CD4-positive, alpha-beta T cell treated with Interleukin-17A for 1 hour (primary cell): ENCODE measurements around the gene ADGRL3.
A peak's percentile ranks its signal among the peaks of the same experiment; 100 is the strongest.
"Not testable (repeated sequence)": the region's sequence is repeated elsewhere in the genome, so short reads cannot be mapped to it uniquely, and the experiment has no call there.

Experiments
- DNase-seq: peaks from one replicate; pipeline ENCODE4 v3.0.0-alpha.2; 2020

The ADGRL3 gene

GRCh38 chr4:61923179-61923578, 723.1 kb downstream of the ADGRL3 start:
- no peak for DNase-seq

- DNase-seq, result no peak
These were observed 724.0 kb downstream of the ADGRL3 start for GRCh38 chr4:61924131-61924530.

- DNase-seq, result no peak
These were observed 733.4 kb downstream of the ADGRL3 start for GRCh38 chr4:61933527-61933926.

GRCh38 chr4:61934198-61934597, 734.1 kb downstream of the ADGRL3 start:
- no peak for DNase-seq

GRCh38 chr4:61938250-61938846, 738.2 kb downstream of the ADGRL3 start:
- peak; percentile 4 for DNase-seq

GRCh38 chr4:61950625-61951024, 750.5 kb downstream of the ADGRL3 start:
- no peak for DNase-seq

- no peak for DNase-seq
These were observed 753.3 kb downstream of the ADGRL3 start for GRCh38 chr4:61953386-61953785.

- DNase-seq, result no peak
These were observed 758.5 kb downstream of the ADGRL3 start for GRCh38 chr4:61958591-61958990.

GRCh38 chr4:61959087-61959486, 759.0 kb downstream of the ADGRL3 start:
- DNase-seq, result no peak

GRCh38 chr4:61984260-61984909, 784.3 kb downstream of the ADGRL3 start:
- no peak for DNase-seq

- DNase-seq, result no peak
These were observed 785.3 kb downstream of the ADGRL3 start for GRCh38 chr4:61985426-61985825.

- not testable (repeated sequence) for DNase-seq
These were observed 786.8 kb downstream of the ADGRL3 start for GRCh38 chr4:61986929-61987328.

GRCh38 chr4:61992351-61992750, 792.2 kb downstream of the ADGRL3 start:
- no peak for DNase-seq

GRCh38 chr4:61994036-61994435, 793.9 kb downstream of the ADGRL3 start:
- no peak for DNase-seq

GRCh38 chr4:61995717-61996340, 795.7 kb downstream of the ADGRL3 start:
- no peak for DNase-seq

- DNase-seq, result no peak
These were observed 796.8 kb downstream of the ADGRL3 start for GRCh38 chr4:61996943-61997342.

GRCh38 chr4:61997831-61998230, 797.7 kb downstream of the ADGRL3 start:
- DNase-seq, result no peak

GRCh38 chr4:62003695-62004094, 803.6 kb downstream of the ADGRL3 start:
- no peak for DNase-seq

- DNase-seq, result no peak
These were observed 804.8 kb downstream of the ADGRL3 start for GRCh38 chr4:62004881-62005280.

GRCh38 chr4:62006108-62006507, 806.0 kb downstream of the ADGRL3 start:
- no peak for DNase-seq

- DNase-seq, result no peak
These were observed 815.1 kb downstream of the ADGRL3 start for GRCh38 chr4:62015043-62015739.

GRCh38 chr4:62018537-62018936, 818.4 kb downstream of the ADGRL3 start:
- DNase-seq, result no peak

GRCh38 chr4:62023633-62024032, 823.5 kb downstream of the ADGRL3 start:
- no peak for DNase-seq

GRCh38 chr4:62028745-62029144, 828.6 kb downstream of the ADGRL3 start:
- no peak for DNase-seq
